Kidney (tissue), 14 donors: ENCODE results near the gene HTATSF1. TPM values are rescaled to one million over a fixed set of nuclear protein-coding genes. Genes with fewer than 3 reads are reported as not detected.

Source experiments
- DNase-seq, 5 donors: peaks; one replicate each; pipeline ENCODE4 v3.0.0-alpha.2; 2013 to 2020
- FAIRE-seq: peaks from 2 replicates; lab custom pipeline; 2012; peaks lifted over from hg19 to GRCh38; lab: Jason Lieb, UNC
- H3K27ac ChIP-seq, 2 donors: one replicate each; pipeline ENCODE4 v1.7.0; 2013; ENCODE audit warnings: low read depth in 2 of 2, low read length in 2 of 2, inconsistent platforms in 1 of 2
- H3K27me3 ChIP-seq: one replicate; pipeline ENCODE4 v1.7.1; 2013; ENCODE audit warnings: low read length, inconsistent platforms; ENCODE audit not compliant: control insufficient read depth, insufficient read depth
- H3K36me3 ChIP-seq, 3 donors: one replicate each; pipeline versions ENCODE4 v1.7.0 to v1.7.1; 2013; ENCODE audit warnings: low read length in 3 of 3, control low read depth in 1 of 3, inconsistent platforms in 1 of 3; ENCODE audit not compliant: insufficient read depth in 3 of 3, control insufficient read depth in 2 of 3
- H3K4me1 ChIP-seq, 3 donors: one replicate each; pipeline versions ENCODE4 v1.7.0 to v1.7.1; 2013; ENCODE audit warnings: low read length in 3 of 3, inconsistent platforms in 1 of 3, low read depth in 1 of 3; ENCODE audit not compliant: control insufficient read depth in 2 of 3, insufficient read depth in 2 of 3
- H3K4me3 ChIP-seq, 3 donors: one replicate each; pipeline versions ENCODE4 v1.7.0 to v1.8.1; 2013; ENCODE audit warnings: low read length in 3 of 3, control low read depth in 1 of 3, inconsistent platforms in 1 of 3
- H3K9ac ChIP-seq, 3 donors: one replicate each; pipeline versions ENCODE4 v1.7.0 to v1.7.1; 2013; ENCODE audit warnings: low read length in 3 of 3, control low read depth in 1 of 3, inconsistent platforms in 1 of 3
- H3K9me3 ChIP-seq, 3 donors: one replicate each; pipeline versions ENCODE4 v1.7.0 to v1.7.1; 2013; ENCODE audit warnings: low read length in 3 of 3, control low read depth in 1 of 3, inconsistent platforms in 1 of 3; ENCODE audit not compliant: control insufficient read depth in 2 of 3, insufficient read depth in 1 of 3
- intact Hi-C: fragments of 100-400 bp; cut with DNase I; formaldehyde crosslinking; loops from one replicate; pipeline ENCODE4 v1.11.1; 2022
- polyA plus RNA-seq: library from polyadenylated mRNA; stranded (reverse); fragments of 350-450 nt; fragmentation: Illumina TruSeq; extraction: RNeasy Lipid Tissue Mini Kit (QIAGEN cat#74804); gene quantifications from one replicate; pipeline ENCODE4 v1.2.3, GENCODE V29; 2014; ENCODE audit warnings: low read depth, low replicate concordance; ENCODE audit not compliant: insufficient read depth
- total RNA-seq: library from RNA; stranded (reverse); fragmentation: NEBNext Ultra II Directional; extraction: Animal tissue kit (Norgen Biotek cat#: 25700); gene quantifications from one replicate; pipeline ENCODE4 v1.2.1, GENCODE V29; 2021
- TF ChIP-seq, protein P1 (sequence below): IDR thresholded peaks from 3 replicates; pipeline ENCODE4 v1.5.1; 2012; ENCODE audit warnings: mild to moderate bottlenecking, moderate library complexity, borderline replicate concordance; ENCODE audit not compliant: insufficient read depth; ENCODE audit errors: extremely low read depth
- donor health status: control.
- donor health status: control.
- donor health status: control.
- donor health status: control.
- donor health status: control.
- donor health status: DM: yes; HTN: yes; CAD: no.
- donor health status: Normal renal cell carcinoma (clear cell type).

HTATSF1 gene
- total and polyA plus RNA-seq, 2 donors from 2014 or later: 36.8 to 44.0 TPM

- Histone ChIP-seq H3K27me3 (peaks cover 3% of the 10 kb centered on the region), H3K27ac (no peak within 1 kb of the TSS), H3K9me3 (no peaks in the 10 kb centered on the region), H3K4me1 (no peaks in the 10 kb centered on the region), H3K4me3 (no peak within 1 kb of the TSS), H3K9ac (no peak within 1 kb of the TSS), H3K36me3 (no peaks in the 10 kb centered on the region)
- DNase-seq (no peak), FAIRE-seq (no peak)
- TF ChIP-seq, protein P1, sequence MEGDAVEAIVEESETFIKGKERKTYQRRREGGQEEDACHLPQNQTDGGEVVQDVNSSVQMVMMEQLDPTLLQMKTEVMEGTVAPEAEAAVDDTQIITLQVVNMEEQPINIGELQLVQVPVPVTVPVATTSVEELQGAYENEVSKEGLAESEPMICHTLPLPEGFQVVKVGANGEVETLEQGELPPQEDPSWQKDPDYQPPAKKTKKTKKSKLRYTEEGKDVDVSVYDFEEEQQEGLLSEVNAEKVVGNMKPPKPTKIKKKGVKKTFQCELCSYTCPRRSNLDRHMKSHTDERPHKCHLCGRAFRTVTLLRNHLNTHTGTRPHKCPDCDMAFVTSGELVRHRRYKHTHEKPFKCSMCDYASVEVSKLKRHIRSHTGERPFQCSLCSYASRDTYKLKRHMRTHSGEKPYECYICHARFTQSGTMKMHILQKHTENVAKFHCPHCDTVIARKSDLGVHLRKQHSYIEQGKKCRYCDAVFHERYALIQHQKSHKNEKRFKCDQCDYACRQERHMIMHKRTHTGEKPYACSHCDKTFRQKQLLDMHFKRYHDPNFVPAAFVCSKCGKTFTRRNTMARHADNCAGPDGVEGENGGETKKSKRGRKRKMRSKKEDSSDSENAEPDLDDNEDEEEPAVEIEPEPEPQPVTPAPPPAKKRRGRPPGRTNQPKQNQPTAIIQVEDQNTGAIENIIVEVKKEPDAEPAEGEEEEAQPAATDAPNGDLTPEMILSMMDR: no peak
- intact Hi-C loops: no loop called here
These were observed 34.6 kb downstream of the HTATSF1 start, which contains the start of gene VGLL1 for GRCh38 chrX:136531951-136532350. VGLL1 (plus strand) TSS chrX:136532215; CDS start chrX:136536021, 3,806 bp downstream.

GRCh38 chrX:136534131-136534530, 36.7 kb downstream of the HTATSF1 start:
- TF ChIP-seq, protein P1: no peak
- Histone ChIP-seq H3K27me3 (peaks cover 3% of the 10 kb centered on the region), H3K9me3 (no peaks in the 10 kb centered on the region), H3K27ac (no peak overlapping the region), H3K36me3 (no peaks in the 10 kb centered on the region), H3K4me3 (no peak overlapping the region), H3K9ac (no peak overlapping the region), H3K4me1 (no peaks in the 10 kb centered on the region)
- DNase-seq (no peak), FAIRE-seq (no peak)
- intact Hi-C loops: no loop called here

GRCh38 chrX:136538811-136539210, 41.4 kb downstream of the HTATSF1 start:
- TF ChIP-seq, protein P1: no peak
- H3K4me1 ChIP-seq: no peaks in the 10 kb centered on the region
- H3K36me3 ChIP-seq: no peaks in the 10 kb centered on the region
- H3K4me3 ChIP-seq: no peak overlapping the region
- H3K9ac ChIP-seq: no peak overlapping the region
- DNase-seq (no peak), FAIRE-seq (no peak)
- no peak overlapping the region for H3K27ac ChIP-seq
- intact Hi-C loops: no loop called here
- H3K27me3 ChIP-seq: peaks cover 3% of the 10 kb centered on the region
- H3K9me3 ChIP-seq: no peaks in the 10 kb centered on the region

- Histone ChIP-seq H3K36me3 (no peaks in the 10 kb centered on the region), H3K4me3 (no peak overlapping the region), H3K27me3 (peaks cover 3% of the 10 kb centered on the region), H3K9me3 (no peaks in the 10 kb centered on the region), H3K4me1 (no peaks in the 10 kb centered on the region), H3K9ac (no peak overlapping the region), H3K27ac (no peak overlapping the region)
- FAIRE-seq (no peak), DNase-seq (no peak)
- TF ChIP-seq, protein P1: no peak
- intact Hi-C loops: no loop called here
These were observed 42.8 kb downstream of the HTATSF1 start for GRCh38 chrX:136540226-136540625.
